A673 (cell line): ENCODE data around the gene FARP1. TPM values are rescaled to one million over a fixed set of nuclear protein-coding genes. Genes with fewer than 3 reads are reported as not detected.
A peak's percentile ranks its signal among the peaks of the same experiment; 100 is the strongest.

ENCODE experiments used
- BruUV-seq: library from RNA; stranded (reverse); fragments of 400-500 nt; replicated peaks from 2 replicates; lab custom pipeline; 2021; lab: Mats Ljungman, UMichigan
- CTCF ChIA-PET: fragments of 300-600 bp; sonication (Branson Sonifier 250); formaldehyde crosslinking; loops from one replicate; lab custom pipeline; 2022; ENCODE audit warnings: antibody characterized with exemption; lab: Charles Lee
- POLR2A ChIA-PET: fragments of 300-600 bp; sonication (Branson Sonifier 250); formaldehyde crosslinking; loops from one replicate; lab custom pipeline; 2022; ENCODE audit warnings: antibody characterized with exemption; ENCODE audit not compliant: low non-redundant PET; lab: Charles Lee
- DNase-seq: peaks from one replicate; pipeline ENCODE4 v3.0.0-alpha.2; 2015; ENCODE audit warnings: low spot score
- H3K27ac ChIP-seq: fragments of 200-600 bp; sonication (generic); 2 replicates; pipeline ENCODE4 v1.5.1; 2016; ENCODE audit warnings: mixed run types, low read depth, mild to moderate bottlenecking, mixed read lengths, antibody characterized with exemption, low read length; ENCODE audit not compliant: poor library complexity, severe bottlenecking
- H3K27me3 ChIP-seq: fragments of 200-600 bp; sonication (generic); replicated peaks from 2 replicates; pipeline ENCODE4 v1.6.1; 2017; ENCODE audit warnings: mixed run types, low read depth, mild to moderate bottlenecking, mixed read lengths, antibody characterized with exemption, low read length; ENCODE audit not compliant: insufficient read depth, poor library complexity
- H3K36me3 ChIP-seq: fragments of 200-600 bp; sonication (generic); 2 replicates; pipeline ENCODE4 v1.6.1; 2016; ENCODE audit warnings: mixed run types, mild to moderate bottlenecking, mixed read lengths, antibody characterized with exemption, low read length; ENCODE audit not compliant: insufficient read depth, poor library complexity, severe bottlenecking
- H3K4me1 ChIP-seq: fragments of 200-600 bp; sonication (generic); 2 replicates; pipeline ENCODE4 v1.6.1; 2017; ENCODE audit warnings: mixed run types, mild to moderate bottlenecking, mixed read lengths, antibody characterized with exemption, low read length; ENCODE audit not compliant: insufficient read depth, poor library complexity, severe bottlenecking
- H3K4me3 ChIP-seq: fragments of 200-600 bp; sonication (generic); 2 replicates; pipeline ENCODE4 v1.5.1; 2016; ENCODE audit warnings: low read depth, mixed run types, mild to moderate bottlenecking, mixed read lengths, low read length; ENCODE audit not compliant: poor library complexity, severe bottlenecking
- H3K9me3 ChIP-seq: fragments of 200-600 bp; sonication (generic); 2 replicates; pipeline ENCODE4 v1.6.1; 2016; ENCODE audit warnings: mixed run types, low read depth, mild to moderate bottlenecking, mixed read lengths, antibody characterized with exemption, low read length; ENCODE audit not compliant: poor library complexity, severe bottlenecking
- CTCF ChIP-seq: fragments of 300-800, 200-600 bp; sonication (generic); conservative IDR thresholded peaks from 2 replicates; pipeline ENCODE4 v1.5.1; 2017; ENCODE audit warnings: low read depth, mild to moderate bottlenecking, antibody characterized with exemption, low read length, moderate library complexity, mixed read lengths
- EZH2 ChIP-seq: fragments of 200-600 bp; sonication (generic); IDR thresholded peaks from 2 replicates; pipeline ENCODE4 v1.6.1; 2017; ENCODE audit warnings: borderline replicate concordance, low read depth, mild to moderate bottlenecking, mixed read lengths, antibody characterized with exemption, low read length; ENCODE audit not compliant: poor library complexity, severe bottlenecking
- intact Hi-C: fragments of 100-400 bp; cut with micrococcal nuclease; formaldehyde crosslinking; loops from one replicate; pipeline ENCODE4 v1.10.0; 2022; ENCODE audit not compliant: unreplicated experiment
- total RNA-seq: library from RNA; stranded (reverse); gene quantifications from 2 replicates; pipeline ENCODE4 v1.2.3, GENCODE V29; 2021

FARP1 gene
- total RNA-seq, 1 experiment from 2014 or later = 177 TPM

- no peak for DNase-seq
- Histone ChIP-seq H3K36me3 (no peaks in the 10 kb centered on the region), H3K4me3 (peak overlapping the region; percentile 15), H3K27me3 (no peaks in the 10 kb centered on the region), H3K9me3 (no peaks in the 10 kb centered on the region), H3K27ac (peak overlapping the region; percentile 76), H3K4me1 (peaks cover 48% of the 10 kb centered on the region)
- ChIA-PET CTCF (no interaction called here), POLR2A (no interaction called here)
- no TSS peak for BruUV-seq
- no peak for TF ChIP-seq EZH2
- no peak for TF ChIP-seq CTCF
- intact Hi-C loops = no loop called here
Observed at GRCh38 chr13:98274921-98275487, 132.1 kb downstream of the FARP1 start.

GRCh38 chr13:98275681-98276171 is 132.8 kb downstream of the FARP1 start:
- BruUV-seq = no TSS peak
- Histone ChIP-seq H3K27ac (peak overlapping the region; percentile 29), H3K4me1 (peaks cover 55% of the 10 kb centered on the region), H3K27me3 (no peaks in the 10 kb centered on the region), H3K4me3 (no peak overlapping the region), H3K9me3 (no peaks in the 10 kb centered on the region), H3K36me3 (no peaks in the 10 kb centered on the region)
- TF ChIP-seq CTCF (no peak), EZH2 (no peak)
- intact Hi-C loops = no loop called here
- POLR2A ChIA-PET = no interaction called here
- no peak for DNase-seq
- CTCF ChIA-PET = no interaction called here

- no peak for TF ChIP-seq EZH2
- TF ChIP-seq CTCF = no peak
- CTCF ChIA-PET = no interaction called here
- no TSS peak for BruUV-seq
- peak overlapping the region; percentile 29 for H3K27ac ChIP-seq
- intact Hi-C loops = no loop called here
- POLR2A ChIA-PET = no interaction called here
- H3K36me3 ChIP-seq = no peaks in the 10 kb centered on the region
- H3K4me1 ChIP-seq = peaks cover 55% of the 10 kb centered on the region
- no peaks in the 10 kb centered on the region for H3K27me3 ChIP-seq
- DNase-seq = no peak
- no peak overlapping the region for H3K4me3 ChIP-seq
- H3K9me3 ChIP-seq = no peaks in the 10 kb centered on the region
Observed at GRCh38 chr13:98276486-98276885, 133.6 kb downstream of the FARP1 start.
